NCI-H524 treated with DMSO at 0.1 percent for 48 hours (cell line): ENCODE measurements around the gene ADGRD1.

ENCODE experiments used
- DNase-seq: peaks from one replicate; lab custom pipeline; 2025; lab: John Stamatoyannopoulos, UW

Gene ADGRD1

GRCh38 chr12:130966443-130967030, 12.8 kb downstream of the ADGRD1 start:
- DNase-seq: no peak

GRCh38 chr12:130967636-130968035, 13.9 kb downstream of the ADGRD1 start:
- DNase-seq: no peak

GRCh38 chr12:130968611-130969010, 14.9 kb downstream of the ADGRD1 start:
- DNase-seq: no peak

- no peak for DNase-seq
Measured at GRCh38 chr12:130969223-130969622, 15.5 kb downstream of the ADGRD1 start.

GRCh38 chr12:130970165-130970907, 16.6 kb downstream of the ADGRD1 start:
- DNase-seq: no peak

GRCh38 chr12:130970908-130971233, 17.2 kb downstream of the ADGRD1 start:
- no peak for DNase-seq

GRCh38 chr12:130971925-130972585, 18.3 kb downstream of the ADGRD1 start:
- no peak for DNase-seq

GRCh38 chr12:130972586-130972950, 18.9 kb downstream of the ADGRD1 start:
- DNase-seq: no peak

GRCh38 chr12:130973109-130973508, 19.4 kb downstream of the ADGRD1 start:
- no peak for DNase-seq

GRCh38 chr12:130973906-130974305, 20.2 kb downstream of the ADGRD1 start:
- DNase-seq: no peak

GRCh38 chr12:130975116-130975515, 21.4 kb downstream of the ADGRD1 start:
- DNase-seq: no peak

GRCh38 chr12:130976171-130976720, 22.5 kb downstream of the ADGRD1 start:
- no peak for DNase-seq

- no peak for DNase-seq
Measured at GRCh38 chr12:130977046-130977742, 23.5 kb downstream of the ADGRD1 start.

GRCh38 chr12:130977743-130978095, 24.0 kb downstream of the ADGRD1 start:
- DNase-seq: no peak

GRCh38 chr12:130978785-130979184, 25.1 kb downstream of the ADGRD1 start:
- DNase-seq: no peak

- DNase-seq: no peak
Measured at GRCh38 chr12:130981074-130981742, 27.5 kb downstream of the ADGRD1 start.

GRCh38 chr12:130981911-130982310, 28.2 kb downstream of the ADGRD1 start:
- DNase-seq: no peak

GRCh38 chr12:130982565-130983225, 29.0 kb downstream of the ADGRD1 start:
- DNase-seq: no peak

- no peak for DNase-seq
Measured at GRCh38 chr12:130983328-130984017, 29.8 kb downstream of the ADGRD1 start.

GRCh38 chr12:130984183-130985058, 30.7 kb downstream of the ADGRD1 start:
- DNase-seq: no peak
